Sciatic nerve (tissue), 2 donors: ENCODE measurements around the gene SSH2. TPM values are rescaled to one million over a fixed set of nuclear protein-coding genes. Genes with fewer than 3 reads are reported as not detected.

Experiments used
- ATAC-seq: fragments of 200-7000 bp; cut with Tn5 transposase; one replicate; pipeline ENCODE4 v1.9.1; 2020; ENCODE audit warnings: mild to moderate bottlenecking, moderate library complexity
- DNase-seq: peaks from one replicate; pipeline ENCODE4 v3.0.0-alpha.2; 2020; ENCODE audit warnings: low spot score
- intact Hi-C: fragments of 100-400 bp; cut with DNase I; formaldehyde crosslinking; loops from one replicate; pipeline ENCODE4 v1.14.2; 2022
- total RNA-seq: library from RNA; stranded (reverse); fragmentation: NEBNext Ultra II Directional; extraction: Animal tissue kit (Norgen Biotek cat#: 25700); gene quantifications from one replicate; pipeline ENCODE4 v1.2.1, GENCODE V29; 2021
- donor health status: DM: no; HTN: no; CAD: no.
- donor health status: DM: no; HTN: no; CAD: no.

The SSH2 gene
- total RNA-seq, 1 donor from 2014 or later, result 45.1 TPM

GRCh38 chr17:29848737-29849136, 81.3 kb downstream of the SSH2 start:
- no peak for DNase-seq
- ATAC-seq, result no peak
- intact Hi-C loops, result no loop called here

- no peak for DNase-seq
- no peak for ATAC-seq
- intact Hi-C loops, result no loop called here
Measured at GRCh38 chr17:29847527-29848400, 82.3 kb downstream of the SSH2 start.

- DNase-seq (no peak), ATAC-seq (no peak)
- intact Hi-C loops, result no loop called here
Measured at GRCh38 chr17:29847118-29847517, 82.9 kb downstream of the SSH2 start.

GRCh38 chr17:29846298-29846697, 83.7 kb downstream of the SSH2 start:
- DNase-seq (no peak), ATAC-seq (no peak)
- intact Hi-C loops, result no loop called here

- no peak for ATAC-seq
- DNase-seq, result no peak
- intact Hi-C loops, result no loop called here
Measured at GRCh38 chr17:29844339-29845048, 85.5 kb downstream of the SSH2 start.

- DNase-seq (no peak), ATAC-seq (no peak)
- intact Hi-C loops, result no loop called here
Measured at GRCh38 chr17:29840884-29841283, 89.1 kb downstream of the SSH2 start.

GRCh38 chr17:29839656-29840055, 90.4 kb downstream of the SSH2 start:
- intact Hi-C loops, result no loop called here
- no peak for ATAC-seq
- DNase-seq, result no peak

- no peak for ATAC-seq
- intact Hi-C loops, result no loop called here
- no peak for DNase-seq
Measured at GRCh38 chr17:29838961-29839360, 91.1 kb downstream of the SSH2 start.

- intact Hi-C loops, result no loop called here
- ATAC-seq, result no peak
- DNase-seq, result no peak
Measured at GRCh38 chr17:29837531-29837930, 92.5 kb downstream of the SSH2 start.

- intact Hi-C loops, result no loop called here
- DNase-seq, result no peak
- ATAC-seq, result no peak
Measured at GRCh38 chr17:29836643-29837042, 93.4 kb downstream of the SSH2 start.

GRCh38 chr17:29835435-29836351, 94.3 kb downstream of the SSH2 start:
- ATAC-seq, result no peak
- intact Hi-C loops, result no loop called here

GRCh38 chr17:29833801-29834200, 96.2 kb downstream of the SSH2 start:
- DNase-seq (no peak), ATAC-seq (no peak)
- intact Hi-C loops, result no loop called here

More at GRCh38 chr17:29835435-29836351, 94.3 kb downstream of the SSH2 start:
- no peak for DNase-seq

- intact Hi-C loops, result no loop called here
- ATAC-seq (no peak), DNase-seq (no peak)
Measured at GRCh38 chr17:29828676-29829284, 101.2 kb downstream of the SSH2 start.

- DNase-seq (no peak), ATAC-seq (no peak)
- intact Hi-C loops, result no loop called here
Measured at GRCh38 chr17:29827179-29827578, 102.8 kb downstream of the SSH2 start.

GRCh38 chr17:29826114-29826692, 103.8 kb downstream of the SSH2 start:
- intact Hi-C loops, result no loop called here
- DNase-seq (no peak), ATAC-seq (no peak)

- DNase-seq (no peak), ATAC-seq (no peak)
- intact Hi-C loops, result no loop called here
Measured at GRCh38 chr17:29825604-29826003, 104.4 kb downstream of the SSH2 start.

- ATAC-seq, result no peak
- DNase-seq, result no peak
- intact Hi-C loops, result no loop called here
Measured at GRCh38 chr17:29821897-29822296, 108.1 kb downstream of the SSH2 start.

- intact Hi-C loops, result no loop called here
- no peak for ATAC-seq
Measured at GRCh38 chr17:29820425-29820824, 109.6 kb downstream of the SSH2 start.

More at GRCh38 chr17:29820425-29820824, 109.6 kb downstream of the SSH2 start:
- no peak for DNase-seq
